ENCODE measurements around the gene HES7. TPM values are rescaled to one million over a fixed set of nuclear protein-coding genes. Genes with fewer than 3 reads are reported as not detected.
"Not testable (repeated sequence)": the region's sequence is repeated elsewhere in the genome, so short reads cannot be mapped to it uniquely, and the experiment has no call there.

HES7 gene
- total RNA-seq, 1 experiment from 2014 or later = 0.28 TPM

- intact Hi-C loops (cut with micrococcal nuclease; ENCODE audit: unreplicated experiment) = loop anchor here (5.0 kb wide), 1 partner anchor 38 kb away; the partner anchor contains the start of gene ALOXE3
- H3K27me3 Mint-ChIP-seq (ENCODE audit: unreplicated experiment) = peaks cover 47% of the 10 kb centered on the region
- H3K36me3 Mint-ChIP-seq (ENCODE audit: insufficient read depth, unreplicated experiment) = no peaks in the 10 kb centered on the region
- CTCF ChIA-PET = interaction anchor here (0.8 to 0.9 kb wide), 2 partner anchors 13 to 39 kb away, joined by 3 read pairs; no protein-coding TSS in a partner anchor
- peak; percentile 58 for TF ChIP-seq CTCF (IDR thresholded peaks at IDR 0.05; ENCODE audit: unreplicated experiment)
- DNase-seq = peak; percentile 75
- no peak overlapping the region for H3K27ac Mint-ChIP-seq (ENCODE audit: unreplicated experiment)
- no peaks in the 10 kb centered on the region for H3K4me1 Mint-ChIP-seq (ENCODE audit: low read depth, unreplicated experiment)
- peak overlapping the region; percentile 67 for H3K4me3 Mint-ChIP-seq (ENCODE audit: low read depth, unreplicated experiment)
- no peaks in the 10 kb centered on the region for H3K9me3 Mint-ChIP-seq (ENCODE audit: low read depth, unreplicated experiment)
- BruUV-seq (replicated peaks) = no TSS peak
Observed at GRCh38 chr17:8079291-8080207, 44.4 kb downstream of the HES7 start.

- H3K4me3 Mint-ChIP-seq (ENCODE audit: low read depth, unreplicated experiment); H3K9me3 Mint-ChIP-seq (ENCODE audit: low read depth, unreplicated experiment); BruUV-seq (replicated peaks); H3K27ac Mint-ChIP-seq (ENCODE audit: unreplicated experiment); DNase-seq; CTCF ChIA-PET; H3K36me3 Mint-ChIP-seq (ENCODE audit: insufficient read depth, unreplicated experiment); intact Hi-C loops (cut with micrococcal nuclease; ENCODE audit: unreplicated experiment): not testable (repeated sequence)
- Mint-ChIP-seq H3K27me3 (ENCODE audit: unreplicated experiment) (peaks cover 55% of the 10 kb centered on the region), H3K4me1 (ENCODE audit: low read depth, unreplicated experiment) (peaks cover 11% of the 10 kb centered on the region)
Observed at GRCh38 chr17:8077939-8078338, 46.0 kb downstream of the HES7 start.

- peaks cover 11% of the 10 kb centered on the region for H3K4me1 Mint-ChIP-seq (ENCODE audit: low read depth, unreplicated experiment)
- CTCF ChIA-PET = interaction anchor here (0.6 kb wide), 1 partner anchor 171 kb away, joined by 3 read pairs; the partner anchor contains the start of gene CTC1
- no peaks in the 10 kb centered on the region for H3K36me3 Mint-ChIP-seq (ENCODE audit: insufficient read depth, unreplicated experiment)
- BruUV-seq (replicated peaks) = no TSS peak
- no peaks in the 10 kb centered on the region for H3K9me3 Mint-ChIP-seq (ENCODE audit: low read depth, unreplicated experiment)
- H3K4me3 Mint-ChIP-seq (ENCODE audit: low read depth, unreplicated experiment) = no peak overlapping the region
- H3K27ac Mint-ChIP-seq (ENCODE audit: unreplicated experiment) = no peak overlapping the region
- H3K27me3 Mint-ChIP-seq (ENCODE audit: unreplicated experiment) = peaks cover 53% of the 10 kb centered on the region
- intact Hi-C loops (cut with micrococcal nuclease; ENCODE audit: unreplicated experiment) = no loop called here
- TF ChIP-seq CTCF (IDR thresholded peaks at IDR 0.05; ENCODE audit: unreplicated experiment) = no peak
- DNase-seq = no peak
Observed at GRCh38 chr17:8076502-8077266, 47.2 kb downstream of the HES7 start.

- Mint-ChIP-seq H3K27me3 (ENCODE audit: unreplicated experiment) (peaks cover 53% of the 10 kb centered on the region), H3K4me1 (ENCODE audit: low read depth, unreplicated experiment) (peaks cover 11% of the 10 kb centered on the region), H3K4me3 (ENCODE audit: low read depth, unreplicated experiment) (no peak overlapping the region), H3K27ac (ENCODE audit: unreplicated experiment) (no peak overlapping the region), H3K9me3 (ENCODE audit: low read depth, unreplicated experiment) (no peaks in the 10 kb centered on the region), H3K36me3 (ENCODE audit: insufficient read depth, unreplicated experiment) (no peaks in the 10 kb centered on the region)
- CTCF ChIA-PET = interaction anchor here (0.6 kb wide), 1 partner anchor 172 kb away, joined by 3 read pairs; the partner anchor contains the start of gene CTC1
- no TSS peak for BruUV-seq (replicated peaks)
- TF ChIP-seq CTCF (IDR thresholded peaks at IDR 0.05; ENCODE audit: unreplicated experiment) = no peak
- intact Hi-C loops (cut with micrococcal nuclease; ENCODE audit: unreplicated experiment) = no loop called here
- no peak for DNase-seq
Observed at GRCh38 chr17:8075574-8076342, 48.1 kb downstream of the HES7 start.

Measured in Calu3 (cell line).